ENCODE data around the gene IFIT3. TPM values are rescaled to one million over a fixed set of nuclear protein-coding genes. Genes with fewer than 3 reads are reported as not detected.
A peak's percentile ranks its signal among the peaks of the same experiment; 100 is the strongest.
"Not testable (repeated sequence)": the region's sequence is repeated elsewhere in the genome, so short reads cannot be mapped to it uniquely, and the experiment has no call there.

Gene IFIT3
- polyA plus RNA-seq, 2 of the 4 experiments (the other 2 are of a cell fraction), result 1.5 to 2.1 TPM

GRCh38 chr10:89348975-89349374 lies 21.2 kb downstream of the IFIT3 start:
- ATAC-seq (no peak), FAIRE-seq (no peak), DNase-seq (ENCODE audit: low read depth in 1 of 2, low spot score in 1 of 2) (no peak)
- ChIA-PET POLR2A (no interaction called here), CTCF (interaction anchor here (1.1 to 3.8 kb wide), 3 partner anchors 10 to 90 kb away, joined by 3 to 18 read pairs (median 8); no protein-coding TSS in a partner anchor)
- no peak for TF ChIP-seq HES2 (IDR thresholded peaks at IDR 0.05)
- TF ChIP-seq RNF2 (IDR thresholded peaks at IDR 0.05; ENCODE audit: borderline replicate concordance, low read depth), result no peak
- TF ChIP-seq RAD21 (conservative IDR thresholded peaks at IDR 0.05 in 1 of 2, IDR thresholded peaks at IDR 0.05 in 1 of 2), result no peak
- no peak for TF ChIP-seq HMGXB4 (CRISPR knock-in tag; IDR thresholded peaks at IDR 0.05; ENCODE audit: borderline replicate concordance)
- TF ChIP-seq CBX8 (IDR thresholded peaks at IDR 0.05), result no peak
- TF ChIP-seq RARB (CRISPR knock-in tag; IDR thresholded peaks at IDR 0.05), result no peak
- no peak for TF ChIP-seq CBX2 (IDR thresholded peaks at IDR 0.05; ENCODE audit: borderline replicate concordance, low read depth)
- no peak for TF ChIP-seq NPAS2 (CRISPR knock-in tag; IDR thresholded peaks at IDR 0.05; ENCODE audit: borderline replicate concordance)
- TF ChIP-seq MYC (IDR thresholded peaks at IDR 0.05; ENCODE audit: borderline replicate concordance, low read length), result no peak
- no peak for TF ChIP-seq FOSB (CRISPR knock-in tag; IDR thresholded peaks at IDR 0.05)
- no peak for TF ChIP-seq ATOH8 (CRISPR knock-in tag; IDR thresholded peaks at IDR 0.05; ENCODE audit: low read depth)
- TF ChIP-seq NR3C1 (IDR thresholded peaks at IDR 0.05), result no peak
- TF ChIP-seq ZFP36 (IDR thresholded peaks at IDR 0.05; ENCODE audit: borderline replicate concordance, partially characterized antibody), result no peak
- no peak for TF ChIP-seq E2F6 (IDR thresholded peaks at IDR 0.05; ENCODE audit: borderline replicate concordance, low read depth)
- TF ChIP-seq HOXB13 (CRISPR knock-in tag; IDR thresholded peaks at IDR 0.05; ENCODE audit: low read depth), result no peak
- TF ChIP-seq RCOR1 (IDR thresholded peaks at IDR 0.05; ENCODE audit: low read depth, low read length), result no peak
- Histone ChIP-seq H3K27ac (peak overlapping the region in 1 of 2 experiments; percentile 83; a peak in 3 of 6 replicates), H3K4me1 (peaks cover 51% of the 10 kb centered on the region), H3K9me3 (0 out of 3 replicates have a peak, but pooled peaks cover under 1% of the 10 kb centered on the region), H3K4me3 (no peak overlapping the region), H3K4me2 (no peak overlapping the region)
- WGBS (ENCODE audit: missing lambda C conversion rate), result 84% methylated on average over 2 of the region's 2 CpGs

GRCh38 chr10:89350631-89351315 lies 23.0 kb downstream of the IFIT3 start:
- DNase-seq (ENCODE audit: low read depth in 1 of 2, low spot score in 1 of 2); POLR2A ChIA-PET; H3K4me3 ChIP-seq; H3K9me3 ChIP-seq; FAIRE-seq: not testable (repeated sequence)
- 43% methylated on average over 7 of the region's 7 CpGs for WGBS (ENCODE audit: missing lambda C conversion rate)
- ATAC-seq, result peak in 1 of 2 experiments; percentile 55; a peak in 3 of 6 replicates
- Histone ChIP-seq H3K4me2 (peak overlapping the region; percentile 79), H3K27ac (peak overlapping the region; percentile 75 to 83), H3K4me1 (peaks cover 54% of the 10 kb centered on the region)
- CTCF ChIA-PET, result interaction anchor here (0.7 to 1.5 kb wide), 3 partner anchors 39 to 108 kb away, joined by 3 to 7 read pairs (median 3); no protein-coding TSS in a partner anchor

- no peak for FAIRE-seq
- H3K4me1 ChIP-seq, result peaks cover 48% of the 10 kb centered on the region
- H3K27ac ChIP-seq, result peak overlapping the region; percentile 75 to 83
- ChIA-PET POLR2A (interaction anchor here (1.3 kb wide), 1 partner anchor 24 kb away, joined by 8 read pairs; the partner anchor contains the start of gene IFIT3), CTCF (interaction anchor here (0.7 to 2.4 kb wide), 5 partner anchors 16 to 108 kb away, joined by 3 to 9 read pairs (median 3); no protein-coding TSS in a partner anchor)
- H3K4me3 ChIP-seq, result peak overlapping the region; percentile 3; the same call in 1 of the 3 replicates
- H3K4me2 ChIP-seq, result peak overlapping the region; percentile 79
- TF ChIP-seq ELK1 (IDR thresholded peaks at IDR 0.05; ENCODE audit: low read depth, low read length) (no peak), ATOH8 (CRISPR knock-in tag; IDR thresholded peaks at IDR 0.05; ENCODE audit: low read depth) (no peak), BHLHE40 (IDR thresholded peaks at IDR 0.05; ENCODE audit: low read depth, low read length) (no peak), POLR2A (IDR thresholded peaks at IDR 0.05; ENCODE audit: low read length) (no peak), FOXS1 (CRISPR knock-in tag; IDR thresholded peaks at IDR 0.05) (no peak)
- DNase-seq (ENCODE audit: low read depth in 1 of 2, low spot score in 1 of 2), result no peak
- 14% methylated on average over 1 of the region's 1 CpG for WGBS (ENCODE audit: missing lambda C conversion rate)
- peak; percentile 54 to 63 for ATAC-seq
- 0 out of 3 replicates have a peak, but pooled peaks cover 3% of the 10 kb centered on the region for H3K9me3 ChIP-seq
These were observed 23.6 kb downstream of the IFIT3 start for GRCh38 chr10:89351412-89351779.

Data from A549 (cell line).